ENCODE data around the gene BABAM1.

Gene BABAM1

DNA sequence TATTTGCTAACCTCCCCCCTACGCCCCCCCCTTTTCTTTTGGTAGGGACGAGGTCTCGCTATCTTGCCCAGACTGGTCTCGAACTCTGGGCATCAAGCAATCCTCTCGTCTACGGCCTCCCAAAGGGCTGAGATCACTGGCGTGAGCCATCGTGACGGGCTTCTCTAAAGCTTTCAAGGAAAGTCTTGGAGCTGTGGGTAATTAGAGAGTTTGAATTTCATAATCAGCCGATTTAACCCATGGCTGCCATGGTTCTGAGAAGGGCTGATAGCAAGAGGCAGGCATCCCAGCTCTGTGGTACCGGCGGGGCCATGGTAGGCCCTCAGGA, 36.7 kb downstream of the BABAM1 start:
- no peak for DNase-seq (ENCODE audit: low spot score)

DNA sequence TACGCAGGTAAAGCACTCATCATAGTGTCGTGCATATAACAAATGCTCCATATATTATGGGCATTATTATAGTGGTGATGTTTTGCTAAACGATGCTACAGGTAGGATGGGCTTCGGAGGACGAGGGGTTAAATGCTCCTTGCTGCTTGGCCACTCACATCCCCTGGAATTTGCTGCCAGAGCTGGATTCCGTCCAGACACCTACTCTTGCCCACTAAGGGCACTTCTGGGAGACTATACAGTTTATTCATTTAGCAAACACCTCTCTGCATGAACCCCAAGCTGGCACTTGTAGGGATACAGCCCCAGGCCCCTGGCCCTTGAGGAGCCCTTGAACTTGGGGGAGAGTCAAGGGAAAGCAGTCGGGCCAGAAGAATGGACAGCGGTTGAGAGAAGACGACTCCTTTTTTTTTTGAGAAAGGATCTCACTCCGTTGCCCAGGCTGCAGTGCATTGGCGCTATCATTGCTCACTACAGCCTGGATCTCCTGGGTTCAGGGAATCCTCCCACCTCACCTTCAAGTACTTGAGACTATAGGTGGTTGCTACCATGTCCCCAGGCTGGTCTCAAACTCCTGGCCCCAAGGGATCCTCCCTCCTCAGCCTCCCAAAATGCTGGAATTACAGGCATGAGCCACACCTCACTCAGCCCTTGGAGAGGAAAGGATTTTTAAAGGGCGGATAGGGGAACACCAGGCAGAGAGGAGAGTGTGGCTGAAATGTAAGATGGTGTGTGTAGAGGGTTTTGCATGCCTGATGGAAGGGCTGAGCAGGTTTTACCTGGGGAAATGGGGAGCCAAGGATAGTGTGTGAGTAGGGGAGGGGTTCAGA, 37.4 kb downstream of the BABAM1 start:
- DNase-seq (ENCODE audit: low spot score) = no peak

DNA sequence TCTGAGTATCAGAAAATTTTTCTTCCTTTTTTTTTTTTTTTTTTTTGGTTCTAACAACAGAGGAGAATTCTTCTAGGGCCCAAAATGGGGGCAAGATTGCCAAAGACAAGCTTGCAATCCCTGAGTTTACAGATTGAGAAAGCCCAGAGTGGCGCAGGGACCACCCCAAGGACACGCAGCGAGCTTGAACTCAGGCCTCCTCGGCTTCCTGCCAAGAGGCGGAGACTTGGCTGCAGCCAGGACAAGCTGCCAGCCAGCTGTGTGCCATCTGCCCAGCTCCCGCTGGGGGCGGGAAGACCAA, 37.9 kb downstream of the BABAM1 start:
- no peak for DNase-seq (ENCODE audit: low spot score)

DNA sequence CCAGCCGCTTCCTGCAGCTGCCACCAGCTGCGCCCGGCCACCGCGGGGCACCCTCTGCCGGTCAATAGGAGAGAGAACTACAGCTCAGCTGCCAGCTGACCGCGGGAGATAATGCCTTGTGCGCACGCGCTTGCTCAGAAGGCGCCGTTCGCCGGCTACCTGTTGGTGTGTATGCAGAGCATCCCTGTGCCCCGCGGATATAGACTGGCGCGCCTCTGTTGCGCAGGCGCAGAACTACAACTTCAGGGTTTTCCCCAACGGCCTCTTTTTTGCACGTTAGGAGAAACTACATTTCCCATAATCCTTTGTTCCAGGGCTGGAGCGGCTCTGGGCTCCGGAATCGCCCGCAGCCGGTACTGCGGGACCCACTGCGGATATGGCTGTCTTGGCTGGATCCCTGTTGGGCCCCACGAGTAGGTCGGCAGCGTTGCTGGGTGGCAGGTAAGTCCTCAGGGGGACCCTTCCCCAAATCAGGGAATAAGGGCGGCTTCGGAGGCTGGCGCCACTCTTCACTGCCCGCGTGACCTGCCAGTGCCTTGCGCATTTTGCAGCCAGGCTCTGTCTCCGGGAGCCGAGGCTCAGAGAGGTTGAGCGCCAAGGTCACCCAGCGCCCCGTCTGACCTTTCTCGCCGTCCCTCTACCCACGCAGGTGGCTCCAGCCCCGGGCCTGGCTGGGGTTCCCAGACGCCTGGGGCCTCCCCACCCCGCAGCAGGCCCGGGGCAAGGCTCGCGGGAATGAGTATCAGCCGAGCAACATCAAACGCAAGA, 38.5 kb downstream of the BABAM1 start, which contains the start of gene MRPL34:
Gene MRPL34, plus strand, starts transcription at position 356 of the 768 bp plus-strand sequence. Its CDS starts 21 bp downstream, at position 377.
- DNase-seq (ENCODE audit: low spot score) = peak; percentile 91

DNA sequence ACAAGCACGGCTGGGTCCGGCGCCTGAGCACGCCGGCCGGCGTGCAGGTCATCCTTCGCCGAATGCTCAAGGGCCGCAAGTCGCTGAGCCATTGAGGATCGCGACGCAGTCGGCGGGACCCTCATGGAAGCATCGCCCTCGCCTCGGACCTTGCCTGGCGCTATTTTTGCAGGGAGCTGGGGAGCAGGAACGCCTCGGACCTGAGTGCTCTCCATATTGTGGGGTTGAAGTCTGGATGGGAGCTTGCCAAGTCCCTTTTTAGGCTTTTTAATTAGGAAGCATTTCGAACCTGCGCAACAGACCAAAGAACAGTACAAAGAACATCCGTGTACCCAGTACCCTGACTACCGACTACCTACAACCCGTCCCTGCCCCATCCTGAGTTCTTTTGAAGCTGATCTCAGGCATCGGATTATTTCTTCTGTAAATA, 39.1 kb downstream of the BABAM1 start:
- no peak for DNase-seq (ENCODE audit: low spot score)

DNA sequence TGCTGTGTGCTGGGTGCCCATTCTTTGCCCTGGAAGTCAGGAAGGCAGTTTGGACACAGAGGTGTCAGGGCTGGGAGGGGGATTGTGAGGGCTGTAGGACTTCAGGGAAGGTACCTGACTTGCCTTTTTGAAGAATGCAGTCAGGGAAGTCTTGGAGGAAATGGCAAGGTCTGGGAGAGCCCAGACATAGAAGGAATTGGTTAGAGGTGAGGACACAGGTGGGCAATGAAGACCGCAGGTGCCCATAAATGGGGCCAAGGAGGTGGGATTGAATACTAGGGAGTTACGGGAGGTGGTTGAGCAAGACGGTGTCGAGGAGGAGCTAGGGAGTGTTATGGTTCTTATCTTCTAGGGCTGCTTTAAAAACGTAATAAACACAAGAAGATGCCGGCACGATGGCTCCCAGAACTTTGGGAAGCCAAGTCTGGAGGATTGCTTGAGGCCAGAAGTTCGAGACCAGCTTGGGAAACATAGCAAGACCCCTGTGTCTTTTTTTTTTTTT, 40.7 kb downstream of the BABAM1 start:
- no peak for DNase-seq (ENCODE audit: low spot score)

DNA sequence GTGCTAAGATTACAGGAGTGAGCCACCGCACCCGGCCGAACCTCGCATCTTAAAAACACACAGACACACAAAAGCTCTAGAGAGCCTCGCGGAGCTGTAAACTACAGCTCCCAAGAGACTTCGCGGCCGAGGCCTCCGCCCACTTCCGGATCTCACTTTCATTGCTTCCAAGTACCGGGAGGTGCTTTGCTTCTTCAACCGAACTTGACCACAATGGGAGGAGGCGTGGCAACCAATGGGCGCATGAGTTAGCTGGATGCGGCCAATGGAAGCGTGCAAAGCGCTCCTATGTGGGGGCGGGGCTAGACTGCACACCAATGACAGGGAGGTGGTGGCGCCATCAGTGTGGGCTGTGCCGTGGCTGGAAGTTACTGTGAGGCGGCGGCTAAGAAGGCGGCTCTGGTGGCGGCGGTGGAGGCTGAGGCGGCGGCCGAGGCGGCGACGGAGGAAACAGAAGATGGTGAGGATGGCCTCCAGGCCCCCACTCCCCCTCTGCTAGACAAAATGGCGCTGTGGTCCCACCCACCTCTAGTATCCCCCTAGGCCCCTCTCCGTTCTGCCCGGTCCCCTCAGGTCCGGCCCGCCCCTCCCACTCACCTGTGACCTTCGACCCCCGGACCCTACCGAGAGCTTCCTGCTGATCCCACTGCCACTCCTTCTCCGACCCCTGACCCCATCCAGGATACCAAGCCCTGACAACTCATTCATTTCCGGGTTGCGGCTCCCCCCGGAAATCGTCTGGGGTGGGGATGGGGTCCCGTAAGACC, 42.1 kb downstream of the BABAM1 start, which contains the start of gene DDA1:
Gene DDA1, plus strand, starts transcription at position 366 of the 767 bp plus-strand sequence. Its CDS starts 92 bp downstream, at position 458.
- peak; percentile 97 for DNase-seq (ENCODE audit: low spot score)

DNA sequence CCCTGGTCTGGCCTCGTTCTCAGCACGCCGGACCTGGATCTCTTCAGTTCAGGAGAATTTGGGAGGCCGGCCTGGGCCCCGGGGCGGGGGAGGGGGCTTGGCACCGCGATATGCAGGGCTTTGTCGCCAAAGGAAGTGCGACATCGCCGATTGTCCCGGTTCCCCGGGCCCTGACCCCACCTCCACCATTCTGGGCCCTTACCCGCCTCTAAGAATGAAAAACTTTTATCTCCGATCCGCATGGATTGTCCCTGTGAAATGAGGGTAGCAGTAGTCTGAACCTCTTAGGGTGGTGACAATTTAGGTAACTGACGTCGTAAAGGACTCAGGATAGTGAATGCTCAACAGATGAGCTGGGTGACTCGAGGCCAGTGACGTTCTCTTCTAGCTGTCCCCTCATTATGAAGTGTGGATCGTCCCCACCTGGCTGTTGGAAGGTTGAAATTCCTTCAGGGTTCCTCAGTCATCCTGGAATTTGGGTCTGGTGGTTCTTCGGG, 42.8 kb downstream of the BABAM1 start:
- DNase-seq (ENCODE audit: low spot score) = no peak

DNA sequence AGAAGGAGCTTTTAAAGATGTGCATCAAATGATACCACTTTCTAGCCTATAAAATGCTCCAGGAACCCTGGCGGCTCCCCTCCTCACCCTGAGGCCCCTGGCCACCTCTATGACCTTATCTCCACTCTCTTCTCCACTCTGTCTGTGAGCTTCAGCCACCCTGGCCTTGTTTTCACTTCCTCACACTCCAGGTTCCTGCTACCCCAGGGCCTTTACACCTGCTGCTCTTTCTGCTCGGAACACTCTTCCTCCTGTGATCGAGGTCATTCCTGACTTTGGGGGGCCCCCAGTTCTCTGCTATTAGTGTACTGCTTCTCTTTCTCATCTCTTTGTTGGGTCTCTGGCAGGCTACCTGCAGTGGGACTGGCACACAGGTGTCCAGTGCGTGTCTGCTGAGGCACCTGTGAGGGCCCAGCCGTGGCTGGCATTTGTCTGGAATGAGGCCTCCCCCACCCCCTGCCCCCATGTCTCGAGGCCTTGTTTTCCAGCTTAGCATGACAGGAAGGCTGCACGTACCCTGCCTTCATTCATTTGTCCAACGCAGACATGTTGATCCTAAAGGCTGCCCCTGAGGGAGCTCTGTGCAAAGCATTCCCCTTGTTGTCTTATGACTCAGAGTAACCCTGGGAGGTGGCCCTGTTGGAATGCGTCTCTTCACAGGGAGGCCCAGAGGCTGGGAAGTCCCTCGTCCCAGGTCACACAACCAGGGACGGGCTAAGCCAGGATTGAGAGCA, 44.4 kb downstream of the BABAM1 start:
- no peak for DNase-seq (ENCODE audit: low spot score)

DNA sequence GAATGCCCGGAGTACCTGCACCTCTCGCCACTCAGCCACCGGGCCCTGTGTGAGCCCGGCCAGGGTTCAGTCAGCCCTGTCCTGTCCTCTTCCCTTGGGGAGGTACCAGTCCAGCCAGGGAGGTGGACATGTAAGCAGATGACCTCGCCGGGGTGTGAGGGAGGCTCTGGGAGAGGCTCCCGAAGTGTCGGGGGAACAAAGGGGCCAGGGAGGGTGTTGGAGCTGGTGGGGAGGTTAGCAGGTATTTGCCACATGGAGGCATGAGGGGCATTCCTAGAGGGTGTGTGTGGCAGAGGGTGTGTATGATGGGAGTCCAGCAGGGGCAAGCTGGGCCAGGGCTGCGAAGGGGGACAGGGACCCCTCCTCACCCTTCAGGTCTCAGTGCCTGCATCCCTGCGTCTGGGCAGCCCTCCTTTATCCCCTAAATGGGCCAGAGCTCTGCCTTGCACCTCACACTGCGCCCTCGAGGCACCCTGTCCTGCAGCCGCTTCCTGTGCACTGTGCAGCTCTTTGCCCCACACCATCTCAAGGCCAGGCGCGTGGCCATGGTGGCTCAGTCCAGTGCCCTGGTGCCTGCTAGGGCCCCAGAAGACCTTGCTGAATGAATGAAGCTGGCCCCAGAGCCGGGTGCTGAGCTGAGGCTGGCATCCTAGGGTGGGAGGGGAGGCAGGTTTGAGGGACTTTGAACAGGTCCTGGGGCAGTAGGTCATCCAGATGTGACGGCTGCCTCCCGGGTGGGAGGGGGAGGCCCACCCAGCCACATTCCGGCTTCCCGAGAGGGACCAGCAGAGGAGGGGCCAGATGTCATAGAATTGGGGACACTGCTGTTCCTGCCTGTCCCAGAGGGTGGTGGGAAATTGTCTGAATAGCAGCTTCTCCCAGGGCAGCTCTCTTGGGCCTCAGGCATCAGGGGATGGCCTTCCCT, 45.2 kb downstream of the BABAM1 start:
- DNase-seq (ENCODE audit: low spot score) = no peak

DNA sequence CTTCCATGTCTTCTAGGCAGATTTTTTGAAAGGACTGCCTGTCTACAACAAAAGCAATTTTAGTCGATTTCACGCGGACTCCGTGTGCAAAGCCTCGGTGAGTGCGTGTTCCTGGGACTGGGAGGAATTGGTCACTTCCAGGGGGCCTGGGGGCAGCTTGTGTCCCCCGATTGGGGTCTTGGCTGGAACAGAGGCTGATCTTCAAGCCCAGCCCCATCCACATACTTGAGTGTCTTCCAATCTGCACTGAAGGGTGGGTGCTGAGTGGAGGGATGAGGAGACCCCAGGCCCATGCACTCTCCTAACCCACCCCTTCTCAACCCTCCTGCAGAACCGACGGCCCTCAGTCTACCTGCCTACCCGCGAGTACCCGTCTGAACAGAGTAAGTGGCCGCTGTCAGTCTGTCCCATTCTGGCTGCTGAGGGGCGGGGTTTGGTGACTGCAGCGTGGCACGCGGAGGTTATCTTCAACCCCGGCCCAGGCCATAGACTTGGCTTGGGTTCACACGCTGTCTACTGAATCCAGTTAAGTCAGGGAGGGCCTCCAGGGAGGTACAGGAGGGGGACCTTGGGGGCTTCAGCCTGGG, 46.9 kb downstream of the BABAM1 start:
- no peak for DNase-seq (ENCODE audit: low spot score)

DNA sequence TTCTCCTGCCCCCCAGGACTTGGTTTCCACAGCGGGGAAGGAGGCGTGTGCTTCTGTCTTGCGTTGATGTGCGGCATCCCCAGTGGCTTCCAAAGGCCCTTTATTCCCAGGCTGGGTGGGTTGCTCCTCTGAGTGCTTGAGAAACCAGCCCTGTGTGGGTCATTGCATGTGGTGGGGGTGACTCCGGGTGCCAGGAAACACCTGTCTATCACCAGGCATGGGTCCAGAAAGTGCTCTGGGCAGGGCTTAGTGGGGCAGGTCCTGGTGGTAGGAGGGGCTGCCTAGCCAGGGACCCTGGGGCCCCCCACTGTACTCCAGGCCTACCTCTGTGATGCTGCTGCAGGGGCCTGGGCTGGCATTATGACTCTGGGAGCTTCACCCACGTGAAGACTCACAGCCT, 51.7 kb downstream of the BABAM1 start:
- DNase-seq (ENCODE audit: low spot score) = no peak

DNA sequence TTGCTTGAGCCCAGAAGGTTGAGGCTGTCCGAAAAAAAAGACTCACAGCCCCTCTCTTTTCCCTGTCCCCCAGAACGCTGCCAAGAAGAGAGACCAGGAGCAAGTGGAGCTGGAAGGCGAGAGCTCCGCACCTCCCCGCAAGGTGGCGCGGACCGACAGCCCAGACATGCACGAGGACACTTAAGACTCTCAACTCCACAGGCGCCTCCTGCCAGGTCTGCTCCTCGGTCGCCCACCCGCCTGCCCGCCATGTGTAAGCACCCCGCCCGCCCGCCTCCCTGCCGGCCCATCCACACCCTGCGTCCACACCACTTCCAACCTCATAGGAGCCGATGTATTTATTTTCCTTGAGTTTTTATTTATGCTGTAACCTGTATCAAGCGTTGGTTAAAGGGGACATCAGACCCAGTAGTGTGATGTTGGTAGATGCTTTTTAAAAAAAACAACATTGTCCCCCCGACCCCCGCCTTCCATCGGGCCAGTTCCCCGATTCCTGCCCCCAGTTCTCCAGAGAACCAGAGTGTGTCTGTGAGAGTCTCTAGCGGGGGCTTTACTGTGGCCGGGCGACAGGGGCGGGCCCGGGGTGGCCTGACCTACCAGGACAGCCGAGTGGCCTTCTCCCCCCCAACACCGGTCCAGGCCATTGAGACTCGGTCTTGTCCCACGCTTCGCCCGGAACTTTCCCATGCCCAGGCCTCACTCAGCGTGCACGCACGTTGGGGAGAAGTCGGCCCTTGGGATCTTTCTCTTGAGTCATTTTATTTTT, 52.4 kb downstream of the BABAM1 start:
- DNase-seq (ENCODE audit: low spot score) = no peak

DNA sequence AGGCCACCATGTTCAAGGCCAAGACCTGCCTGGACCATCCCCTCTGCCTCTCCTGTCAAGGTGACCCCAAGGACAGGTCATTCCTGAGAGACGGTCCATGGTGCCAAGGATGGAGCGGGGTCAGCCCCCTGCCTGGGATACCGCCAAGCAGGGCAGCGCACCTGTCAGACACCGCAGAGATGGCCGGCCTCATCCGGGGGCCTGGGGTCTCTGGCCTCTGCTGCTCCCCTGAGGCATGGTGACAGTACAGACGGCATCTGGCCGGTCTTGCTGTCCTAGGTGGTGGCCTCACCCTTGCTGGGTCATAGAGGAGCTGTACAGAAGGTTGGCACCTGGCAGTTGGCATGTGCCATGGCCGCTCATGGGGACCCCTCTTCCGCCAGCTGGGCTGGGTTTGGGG, 53.2 kb downstream of the BABAM1 start:
- no peak for DNase-seq (ENCODE audit: low spot score)

DNA sequence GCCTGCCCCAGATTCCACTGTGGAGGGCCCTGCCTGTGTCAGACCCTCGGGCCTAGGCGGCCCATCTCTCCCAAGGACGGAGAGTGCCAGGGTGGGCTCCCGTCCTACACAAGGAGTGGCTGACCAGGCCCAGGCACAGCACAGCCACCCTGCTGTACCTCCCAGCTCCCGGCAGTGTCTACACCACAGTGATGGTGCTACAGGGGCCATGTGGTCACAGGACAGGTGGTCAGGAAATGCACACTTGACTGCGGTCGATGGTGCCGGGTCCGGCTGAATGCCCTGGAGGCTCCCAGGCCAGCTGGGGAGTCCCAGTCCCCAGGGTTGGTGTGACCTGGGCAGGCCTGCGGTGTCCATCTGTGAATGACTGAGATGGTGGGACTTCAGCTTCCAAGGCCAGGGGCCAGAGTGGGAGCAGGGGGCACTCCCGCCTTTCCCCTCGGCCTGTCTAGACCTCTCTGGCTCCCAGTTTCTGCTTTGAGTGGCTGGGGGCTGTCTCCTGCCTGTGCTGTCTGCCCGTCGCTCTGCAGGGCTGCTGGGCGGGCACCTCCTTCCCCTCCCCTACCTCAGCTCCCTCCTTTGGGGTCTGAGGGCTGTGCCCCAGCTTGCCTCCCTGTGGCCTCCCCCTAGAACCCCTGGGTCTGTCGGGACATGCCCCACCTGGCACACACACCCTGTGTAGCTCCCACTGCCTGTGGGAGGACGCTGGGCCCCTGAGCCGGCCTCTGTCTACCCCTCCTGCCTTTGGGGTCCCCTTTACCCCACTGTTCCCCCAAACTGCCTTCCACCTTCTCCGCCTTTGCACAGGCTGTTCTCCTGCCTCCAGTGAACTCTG, 54.6 kb downstream of the BABAM1 start:
- DNase-seq (ENCODE audit: low spot score) = no peak

DNA sequence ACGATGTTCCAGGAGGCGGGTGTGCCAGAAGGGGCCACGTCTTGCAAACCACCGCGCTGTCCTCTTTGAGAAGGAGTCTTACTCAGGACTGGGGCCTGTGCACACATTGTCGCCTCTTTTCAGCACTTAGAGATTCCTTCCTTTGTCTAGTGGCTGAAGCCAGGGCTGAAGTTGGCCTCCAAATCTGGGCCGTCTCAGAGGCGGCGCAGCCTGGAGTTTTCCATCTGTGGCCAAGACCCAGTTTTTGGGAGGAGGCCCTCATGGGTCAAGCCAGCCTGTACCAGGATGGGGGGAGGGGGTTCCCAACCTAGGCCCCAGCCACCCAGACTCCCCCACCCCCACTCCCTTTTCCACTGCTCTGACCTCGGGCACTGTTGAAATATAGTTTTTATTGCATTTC, 55.6 kb downstream of the BABAM1 start:
- DNase-seq (ENCODE audit: low spot score) = no peak

DNA sequence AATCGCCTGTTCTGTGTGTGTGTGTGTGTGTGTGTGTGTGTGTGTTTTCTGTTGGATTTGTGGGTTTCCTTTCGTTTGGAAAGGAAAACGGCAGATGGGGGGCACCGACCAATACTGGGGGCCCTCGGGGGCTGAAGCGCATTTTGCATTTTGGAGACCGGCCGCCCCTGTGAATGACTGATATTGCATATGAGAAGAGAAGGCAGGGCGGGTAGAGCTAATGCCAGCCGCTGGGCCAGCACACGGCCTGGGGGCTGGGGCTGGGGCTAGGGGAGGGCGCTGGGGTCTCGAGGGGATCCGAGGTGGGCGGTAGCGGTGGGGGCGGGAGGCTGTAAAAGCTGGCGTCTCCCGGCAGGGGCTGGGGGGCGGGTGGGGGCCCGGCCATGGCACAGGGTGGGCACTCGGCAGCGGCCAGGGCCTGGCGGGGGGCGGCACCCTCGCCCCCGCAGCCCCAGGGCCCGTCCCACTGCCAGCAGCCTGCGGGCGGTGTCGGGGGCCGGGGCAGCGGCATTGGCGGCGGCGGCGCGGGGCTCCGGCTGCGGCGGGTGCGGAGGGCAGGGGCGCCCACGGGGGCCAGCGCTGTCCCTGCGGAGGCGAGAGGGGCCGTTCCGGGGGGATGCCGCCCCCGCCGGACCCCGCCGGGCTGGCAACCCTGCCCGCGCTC, 56.2 kb downstream of the BABAM1 start:
- no peak for DNase-seq (ENCODE audit: low spot score)

DNA sequence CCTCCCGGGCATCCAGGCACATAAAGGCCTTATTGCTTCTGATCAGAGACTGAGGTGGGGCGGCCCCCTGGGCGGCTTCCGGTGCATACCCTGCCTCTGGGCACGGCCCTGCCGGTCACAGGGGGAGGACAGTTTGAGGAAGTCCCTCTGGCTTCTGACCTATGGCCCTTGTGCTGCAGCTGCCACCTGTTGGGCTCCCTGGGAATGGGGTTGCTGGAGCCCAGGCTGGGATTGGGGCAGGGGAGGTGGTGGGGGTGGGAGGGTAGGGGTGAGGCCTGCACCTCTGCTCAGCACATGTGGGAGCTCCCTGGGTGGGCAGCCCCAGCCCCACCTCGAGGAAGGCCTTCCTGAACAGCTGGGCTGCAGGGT, 56.7 kb downstream of the BABAM1 start:
- DNase-seq (ENCODE audit: low spot score) = no peak
